Measurements from ENCODE around the gene DTX4.

Gene DTX4

GRCh38 chr11:59144579-59145345, 27.2 kb upstream of the DTX4 start:
- WGBS: 5% methylated on average over 39 of the region's 39 CpGs
- Histone ChIP-seq H3K9ac (ENCODE audit: low read depth, low read length) (peak overlapping the region; percentile 62), H3K27me3 (ENCODE audit: insufficient read depth, low read length) (peaks cover 21% of the 10 kb centered on the region; the same call in 1 of the 2 replicates), H3K4me3 (ENCODE audit: low read length) (peak overlapping the region; percentile 85), H3K9me3 (ENCODE audit: insufficient read depth, low read depth, low read length) (no peaks in the 10 kb centered on the region), H3K36me3 (ENCODE audit: insufficient read depth, low read length) (peaks cover 13% of the 10 kb centered on the region), H3K4me1 (ENCODE audit: insufficient read depth, low read length) (peaks cover 23% of the 10 kb centered on the region), H3K27ac (ENCODE audit: low read depth, low read length) (peak overlapping the region; percentile 79; the same call in 1 of the 2 replicates)

- Histone ChIP-seq H3K27me3 (ENCODE audit: insufficient read depth, low read length) (peaks cover 21% of the 10 kb centered on the region; the same call in 1 of the 2 replicates), H3K27ac (ENCODE audit: low read depth, low read length) (no peak overlapping the region), H3K9ac (ENCODE audit: low read depth, low read length) (peak overlapping the region; percentile 62; the same call in 1 of the 2 replicates), H3K4me1 (ENCODE audit: insufficient read depth, low read length) (peaks cover 23% of the 10 kb centered on the region), H3K36me3 (ENCODE audit: insufficient read depth, low read length) (peaks cover 21% of the 10 kb centered on the region), H3K4me3 (ENCODE audit: low read length) (peak overlapping the region; percentile 85), H3K9me3 (ENCODE audit: insufficient read depth, low read depth, low read length) (no peaks in the 10 kb centered on the region)
- WGBS: 88% methylated on average over 4 of the region's 4 CpGs
These were observed 26.4 kb upstream of the DTX4 start for GRCh38 chr11:59145534-59145933.

GRCh38 chr11:59151761-59152160, 20.2 kb upstream of the DTX4 start:
- H3K9me3 ChIP-seq (ENCODE audit: insufficient read depth, low read depth, low read length): no peaks in the 10 kb centered on the region
- H3K27me3 ChIP-seq (ENCODE audit: insufficient read depth, low read length): no peaks in the 10 kb centered on the region
- no peak overlapping the region for H3K9ac ChIP-seq (ENCODE audit: low read depth, low read length)
- H3K27ac ChIP-seq (ENCODE audit: low read depth, low read length): no peak overlapping the region
- peaks cover 29% of the 10 kb centered on the region for H3K36me3 ChIP-seq (ENCODE audit: insufficient read depth, low read length)
- WGBS: 96% methylated on average over 1 of the region's 1 CpG
- H3K4me1 ChIP-seq (ENCODE audit: insufficient read depth, low read length): no peaks in the 10 kb centered on the region
- H3K4me3 ChIP-seq (ENCODE audit: low read length): no peak overlapping the region

DNA sequence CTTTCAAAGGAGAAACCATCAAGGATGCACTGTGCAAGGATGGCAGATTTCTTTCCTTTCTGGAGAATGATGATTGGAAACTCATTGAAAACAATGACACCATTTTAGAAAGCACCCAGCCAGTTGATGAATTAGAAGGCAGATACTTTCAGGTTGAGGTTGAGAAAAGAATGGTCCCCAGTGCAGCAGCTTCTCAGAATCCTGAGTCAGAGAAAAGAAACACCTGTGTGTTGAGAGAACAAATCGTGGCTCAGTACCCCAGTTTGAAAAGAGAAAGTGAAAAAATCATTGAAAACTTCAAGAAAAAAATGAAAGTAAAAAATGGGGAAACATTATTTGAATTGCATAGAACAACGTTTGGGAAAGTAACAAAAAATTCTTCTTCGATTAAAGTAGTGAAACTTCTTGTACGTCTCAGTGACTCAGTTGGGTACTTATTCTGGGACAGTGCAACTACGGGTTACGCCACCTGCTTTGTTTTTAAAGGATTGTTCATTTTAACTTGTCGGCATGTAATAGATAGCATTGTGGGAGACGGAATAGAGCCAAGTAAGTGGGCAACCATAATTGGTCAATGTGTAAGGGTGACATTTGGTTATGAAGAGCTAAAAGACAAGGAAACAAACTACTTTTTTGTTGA, 19.5 kb upstream of the DTX4 start:
- Histone ChIP-seq H3K27ac (ENCODE audit: low read depth, low read length) (no peak overlapping the region), H3K36me3 (ENCODE audit: insufficient read depth, low read length) (peaks cover 29% of the 10 kb centered on the region), H3K27me3 (ENCODE audit: insufficient read depth, low read length) (no peaks in the 10 kb centered on the region), H3K4me1 (ENCODE audit: insufficient read depth, low read length) (no peaks in the 10 kb centered on the region), H3K9me3 (ENCODE audit: insufficient read depth, low read depth, low read length) (no peaks in the 10 kb centered on the region), H3K9ac (ENCODE audit: low read depth, low read length) (no peak overlapping the region), H3K4me3 (ENCODE audit: low read length) (no peak overlapping the region)
- 94% methylated on average over 8 of the region's 8 CpGs for WGBS

GRCh38 chr11:59154610-59155009, 17.3 kb upstream of the DTX4 start:
- peaks cover 17% of the 10 kb centered on the region for H3K36me3 ChIP-seq (ENCODE audit: insufficient read depth, low read length)
- H3K4me1 ChIP-seq (ENCODE audit: insufficient read depth, low read length): peaks cover 4% of the 10 kb centered on the region; the same call in 1 of the 2 replicates
- no peaks in the 10 kb centered on the region for H3K27me3 ChIP-seq (ENCODE audit: insufficient read depth, low read length)
- no peak overlapping the region for H3K4me3 ChIP-seq (ENCODE audit: low read length)
- no peak overlapping the region for H3K27ac ChIP-seq (ENCODE audit: low read depth, low read length)
- H3K9me3 ChIP-seq (ENCODE audit: insufficient read depth, low read depth, low read length): no peaks in the 10 kb centered on the region
- 86% methylated on average over 5 of the region's 5 CpGs for WGBS
- no peak overlapping the region for H3K9ac ChIP-seq (ENCODE audit: low read depth, low read length)

DNA sequence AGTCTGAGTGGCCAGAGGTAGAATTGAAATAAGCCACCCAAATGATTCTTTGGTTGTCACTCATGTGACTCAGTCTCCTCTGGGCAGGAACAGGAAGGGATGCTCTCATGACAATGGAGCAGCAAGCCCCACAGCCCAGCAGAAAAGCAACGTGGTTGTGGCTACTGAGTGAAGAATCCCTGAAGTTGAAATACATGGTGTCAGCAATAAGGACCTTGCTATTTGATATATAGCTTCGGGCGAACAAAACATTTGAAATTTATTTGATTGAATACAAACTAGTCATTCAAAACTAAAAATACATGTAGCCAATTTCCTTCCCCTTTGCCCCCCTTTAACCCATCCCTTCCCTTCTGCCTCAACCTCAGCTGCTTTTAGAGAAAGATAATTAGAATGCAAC, 14.5 kb upstream of the DTX4 start:
- Histone ChIP-seq H3K9me3 (ENCODE audit: insufficient read depth, low read depth, low read length) (no peaks in the 10 kb centered on the region), H3K27me3 (ENCODE audit: insufficient read depth, low read length) (no peaks in the 10 kb centered on the region), H3K4me1 (ENCODE audit: insufficient read depth, low read length) (peaks cover 4% of the 10 kb centered on the region; the same call in 1 of the 2 replicates), H3K27ac (ENCODE audit: low read depth, low read length) (no peak overlapping the region), H3K4me3 (ENCODE audit: low read length) (no peak overlapping the region), H3K36me3 (ENCODE audit: insufficient read depth, low read length) (no peaks in the 10 kb centered on the region), H3K9ac (ENCODE audit: low read depth, low read length) (no peak overlapping the region)
- WGBS: 65% methylated on average over 3 of the region's 3 CpGs

- Histone ChIP-seq H3K27me3 (ENCODE audit: insufficient read depth, low read length) (no peaks in the 10 kb centered on the region), H3K4me3 (ENCODE audit: low read length) (no peak overlapping the region), H3K27ac (ENCODE audit: low read depth, low read length) (no peak overlapping the region), H3K4me1 (ENCODE audit: insufficient read depth, low read length) (peaks cover 4% of the 10 kb centered on the region; the same call in 1 of the 2 replicates), H3K9ac (ENCODE audit: low read depth, low read length) (no peak overlapping the region), H3K36me3 (ENCODE audit: insufficient read depth, low read length) (no peaks in the 10 kb centered on the region), H3K9me3 (ENCODE audit: insufficient read depth, low read depth, low read length) (no peaks in the 10 kb centered on the region)
- 55% methylated on average over 8 of the region's 8 CpGs for WGBS
These were observed 13.5 kb upstream of the DTX4 start for GRCh38 chr11:59158206-59159068.

GRCh38 chr11:59164028-59164427, 7.9 kb upstream of the DTX4 start:
- no peak overlapping the region for H3K4me3 ChIP-seq (ENCODE audit: low read length)
- H3K27me3 ChIP-seq (ENCODE audit: insufficient read depth, low read length): no peaks in the 10 kb centered on the region
- no peaks in the 10 kb centered on the region for H3K9me3 ChIP-seq (ENCODE audit: insufficient read depth, low read depth, low read length)
- H3K9ac ChIP-seq (ENCODE audit: low read depth, low read length): no peak overlapping the region
- no peaks in the 10 kb centered on the region for H3K4me1 ChIP-seq (ENCODE audit: insufficient read depth, low read length)
- no peak overlapping the region for H3K27ac ChIP-seq (ENCODE audit: low read depth, low read length)
- no peaks in the 10 kb centered on the region for H3K36me3 ChIP-seq (ENCODE audit: insufficient read depth, low read length)
- 87% methylated on average over 3 of the region's 3 CpGs for WGBS

GRCh38 chr11:59172345-59173079, 580 bp downstream of the DTX4 start:
- WGBS: under 1% methylated on average over 70 of the region's 70 CpGs
- H3K9me3 ChIP-seq (ENCODE audit: insufficient read depth, low read depth, low read length): no peaks in the 10 kb centered on the region
- H3K4me1 ChIP-seq (ENCODE audit: insufficient read depth, low read length): peaks cover 15% of the 10 kb centered on the region
- H3K36me3 ChIP-seq (ENCODE audit: insufficient read depth, low read length): no peaks in the 10 kb centered on the region; the same call in 1 of the 2 replicates
- no peak overlapping the region; the same call in 1 of the 2 replicates for H3K27ac ChIP-seq (ENCODE audit: low read depth, low read length)
- peak overlapping the region; percentile 79 for H3K4me3 ChIP-seq (ENCODE audit: low read length)
- H3K27me3 ChIP-seq (ENCODE audit: insufficient read depth, low read length): peaks cover 6% of the 10 kb centered on the region; the same call in 1 of the 2 replicates
- peak overlapping the region; percentile 49; the same call in 1 of the 2 replicates for H3K9ac ChIP-seq (ENCODE audit: low read depth, low read length)
